Measurements from ENCODE around the gene PDE1C. TPM values are rescaled to one million over a fixed set of nuclear protein-coding genes. Genes with fewer than 3 reads are reported as not detected.

Gene PDE1C
- total and polyA plus RNA-seq, 5 donors from 2014 or later: not detected

DNA sequence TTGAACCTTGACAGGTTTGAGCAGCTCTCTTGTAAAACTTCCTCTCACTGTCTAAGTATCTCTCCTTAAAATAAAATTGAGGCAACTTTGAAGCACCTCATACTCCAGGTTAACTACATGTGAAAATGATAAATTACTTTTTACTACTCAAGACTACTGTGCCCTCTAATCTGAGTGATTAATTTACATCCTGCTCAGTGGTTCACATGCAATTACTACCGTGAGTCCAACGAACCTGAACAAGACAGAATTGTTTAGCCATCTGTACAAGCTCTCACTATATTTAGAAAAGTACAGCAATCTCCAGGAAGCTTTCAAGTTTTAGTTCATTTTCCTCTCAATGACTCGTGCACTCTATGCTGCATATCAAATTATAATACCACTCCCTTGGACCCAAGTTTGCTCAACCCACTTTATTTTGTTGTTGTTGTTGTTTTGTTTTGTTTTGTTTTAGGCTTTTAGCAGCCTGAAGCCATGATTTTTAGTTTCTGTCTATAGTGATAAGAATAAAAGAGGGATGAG lies 21.2 kb downstream of the PDE1C start:
- no peak overlapping the region for H3K27ac ChIP-seq (ENCODE audit: insufficient read depth, low read length, poor library complexity, severe bottlenecking)
- peaks cover 0 to 6% (median 4%) of the 10 kb centered on the region in 7 donors for H3K9me3 Mint-ChIP-seq
- no peak overlapping the region for H3K4me3 Mint-ChIP-seq
- DNase-seq (no peak), ATAC-seq (ENCODE audit: low read depth in 2 of 2) (no peak)
- H3K27ac Mint-ChIP-seq: no peak overlapping the region
- no peak overlapping the region for H3K4me3 ChIP-seq (ENCODE audit: low read depth, low read length)
- no peaks in the 10 kb centered on the region for H3K4me1 Mint-ChIP-seq
- H3K27me3 Mint-ChIP-seq: no peaks in the 10 kb centered on the region
- no peaks in the 10 kb centered on the region for H3K9me3 ChIP-seq (ENCODE audit: control insufficient read depth in 2 of 2, low read length in 2 of 2)
- no peaks in the 10 kb centered on the region for H3K36me3 ChIP-seq (ENCODE audit: control insufficient read depth, insufficient read depth, low read length)
- no peaks in the 10 kb centered on the region for H3K36me3 Mint-ChIP-seq
- no peaks in the 10 kb centered on the region for H3K27me3 ChIP-seq (ENCODE audit: control insufficient read depth, insufficient read depth, low read length)
- no peaks in the 10 kb centered on the region for H3K4me1 ChIP-seq (ENCODE audit: control insufficient read depth, insufficient read depth, low read length, poor library complexity, severe bottlenecking)

DNA sequence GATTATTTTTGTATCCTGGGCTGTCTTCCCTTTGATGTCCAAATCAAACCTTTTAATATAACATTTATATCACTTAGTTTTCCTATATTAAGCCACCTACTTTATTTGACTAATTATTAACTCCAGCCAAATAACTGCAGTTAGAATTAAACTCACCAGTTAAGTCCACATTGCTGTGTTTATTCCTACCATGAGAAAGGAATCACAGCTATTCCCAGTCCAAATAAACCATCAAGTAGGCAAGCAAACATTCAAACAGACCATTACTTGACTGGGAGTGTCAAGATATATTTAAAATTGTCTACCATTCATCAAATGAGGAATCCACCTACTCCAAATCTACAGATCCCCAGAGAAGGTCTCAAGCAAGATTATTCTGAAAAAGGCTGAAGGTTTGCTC lies 22.4 kb downstream of the PDE1C start:
- Mint-ChIP-seq H3K27me3 (no peaks in the 10 kb centered on the region), H3K4me1 (no peaks in the 10 kb centered on the region), H3K27ac (no peak overlapping the region), H3K9me3 (peaks cover 0 to 6% (median 4%) of the 10 kb centered on the region in 7 donors), H3K36me3 (no peaks in the 10 kb centered on the region), H3K4me3 (no peak overlapping the region)
- H3K27me3 ChIP-seq (ENCODE audit: control insufficient read depth, insufficient read depth, low read length): no peaks in the 10 kb centered on the region
- DNase-seq (no peak), ATAC-seq (ENCODE audit: low read depth in 2 of 2) (no peak)
- H3K4me1 ChIP-seq (ENCODE audit: control insufficient read depth, insufficient read depth, low read length, poor library complexity, severe bottlenecking): no peaks in the 10 kb centered on the region
- H3K4me3 ChIP-seq (ENCODE audit: low read depth, low read length): no peak overlapping the region
- H3K9me3 ChIP-seq (ENCODE audit: control insufficient read depth in 2 of 2, low read length in 2 of 2): no peaks in the 10 kb centered on the region
- H3K27ac ChIP-seq (ENCODE audit: insufficient read depth, low read length, poor library complexity, severe bottlenecking): no peak overlapping the region
- no peaks in the 10 kb centered on the region for H3K36me3 ChIP-seq (ENCODE audit: control insufficient read depth, insufficient read depth, low read length)

DNA sequence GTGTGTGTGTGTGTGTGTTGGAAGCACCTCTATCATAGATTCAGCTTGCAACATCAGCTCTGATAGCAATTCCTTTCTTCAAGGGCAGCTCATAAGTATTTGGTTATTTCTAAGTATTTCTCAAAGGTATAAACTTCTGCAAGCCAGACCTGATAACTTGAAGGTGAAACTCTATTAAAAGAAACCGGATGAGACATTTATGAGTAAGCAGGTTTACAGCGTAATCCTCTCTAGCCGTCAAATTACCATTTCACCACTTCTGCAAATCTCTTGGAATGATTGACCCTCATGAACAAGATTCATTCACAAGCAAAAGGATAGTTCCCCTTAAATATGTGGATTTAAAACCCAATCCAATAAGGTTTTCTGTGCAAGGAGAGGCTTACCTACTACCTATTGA lies 23.1 kb downstream of the PDE1C start:
- DNase-seq (no peak), ATAC-seq (ENCODE audit: low read depth in 2 of 2) (no peak)
- Histone ChIP-seq H3K9me3 (ENCODE audit: control insufficient read depth in 2 of 2, low read length in 2 of 2) (no peaks in the 10 kb centered on the region), H3K27me3 (ENCODE audit: control insufficient read depth, insufficient read depth, low read length) (no peaks in the 10 kb centered on the region), H3K36me3 (ENCODE audit: control insufficient read depth, insufficient read depth, low read length) (no peaks in the 10 kb centered on the region), H3K4me3 (ENCODE audit: low read depth, low read length) (no peak overlapping the region), H3K27ac (ENCODE audit: insufficient read depth, low read length, poor library complexity, severe bottlenecking) (no peak overlapping the region), H3K4me1 (ENCODE audit: control insufficient read depth, insufficient read depth, low read length, poor library complexity, severe bottlenecking) (no peaks in the 10 kb centered on the region)
- Mint-ChIP-seq H3K4me1 (no peaks in the 10 kb centered on the region), H3K36me3 (no peaks in the 10 kb centered on the region), H3K9me3 (peaks cover 0 to 6% (median 4%) of the 10 kb centered on the region in 7 donors), H3K27me3 (no peaks in the 10 kb centered on the region), H3K4me3 (no peak overlapping the region), H3K27ac (no peak overlapping the region)

DNA sequence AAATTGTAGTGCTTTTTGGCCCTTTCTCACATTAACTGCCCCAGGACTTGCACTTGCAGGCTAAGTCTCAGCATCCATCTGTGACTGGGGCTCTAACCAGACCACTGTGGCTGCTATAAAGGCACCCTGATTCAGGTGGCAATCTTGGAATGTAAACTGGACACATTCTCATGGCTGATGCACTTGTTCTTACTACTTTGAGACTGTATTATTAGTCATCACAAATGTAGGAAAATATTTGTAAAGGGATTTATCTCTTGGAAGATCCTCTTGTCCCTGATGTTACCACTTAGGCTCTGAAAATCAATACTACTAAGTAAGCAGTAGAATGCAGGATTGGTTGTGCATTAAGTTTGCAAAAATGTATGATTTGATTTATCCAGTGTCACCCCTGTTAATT lies 25.0 kb downstream of the PDE1C start:
- Histone ChIP-seq H3K36me3 (ENCODE audit: control insufficient read depth, insufficient read depth, low read length) (no peaks in the 10 kb centered on the region), H3K4me3 (ENCODE audit: low read depth, low read length) (no peak overlapping the region), H3K4me1 (ENCODE audit: control insufficient read depth, insufficient read depth, low read length, poor library complexity, severe bottlenecking) (no peaks in the 10 kb centered on the region), H3K27me3 (ENCODE audit: control insufficient read depth, insufficient read depth, low read length) (no peaks in the 10 kb centered on the region), H3K27ac (ENCODE audit: insufficient read depth, low read length, poor library complexity, severe bottlenecking) (no peak overlapping the region), H3K9me3 (ENCODE audit: control insufficient read depth in 2 of 2, low read length in 2 of 2) (no peaks in the 10 kb centered on the region)
- Mint-ChIP-seq H3K36me3 (no peaks in the 10 kb centered on the region), H3K4me1 (no peaks in the 10 kb centered on the region), H3K4me3 (no peak overlapping the region), H3K27me3 (no peaks in the 10 kb centered on the region), H3K27ac (no peak overlapping the region), H3K9me3 (peaks cover 0 to 6% (median 3%) of the 10 kb centered on the region in 7 donors)
- DNase-seq (no peak), ATAC-seq (ENCODE audit: low read depth in 2 of 2) (no peak)

DNA sequence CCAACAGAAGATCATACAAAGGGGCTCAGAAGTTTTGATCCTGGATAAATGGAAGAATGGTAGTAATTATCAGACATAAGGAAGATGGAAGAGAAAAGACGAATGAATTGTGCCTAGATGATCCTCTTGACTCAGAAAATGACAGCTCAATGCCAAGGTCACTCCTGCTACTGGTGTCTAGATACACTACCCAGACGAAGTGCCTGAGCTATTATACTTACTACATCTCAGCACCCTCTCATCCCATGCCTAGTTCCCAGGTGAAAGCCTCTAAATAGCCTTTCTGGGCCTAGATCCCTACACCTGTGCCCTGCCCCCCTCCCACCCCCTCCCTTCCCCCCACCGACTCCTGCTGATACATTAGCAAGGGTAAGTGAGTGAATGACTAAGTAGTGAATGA lies 25.5 kb downstream of the PDE1C start:
- Histone ChIP-seq H3K27me3 (ENCODE audit: control insufficient read depth, insufficient read depth, low read length) (no peaks in the 10 kb centered on the region), H3K4me3 (ENCODE audit: low read depth, low read length) (no peak overlapping the region), H3K4me1 (ENCODE audit: control insufficient read depth, insufficient read depth, low read length, poor library complexity, severe bottlenecking) (no peaks in the 10 kb centered on the region), H3K27ac (ENCODE audit: insufficient read depth, low read length, poor library complexity, severe bottlenecking) (no peak overlapping the region), H3K9me3 (ENCODE audit: control insufficient read depth in 2 of 2, low read length in 2 of 2) (no peaks in the 10 kb centered on the region), H3K36me3 (ENCODE audit: control insufficient read depth, insufficient read depth, low read length) (no peaks in the 10 kb centered on the region)
- ATAC-seq (ENCODE audit: low read depth in 2 of 2): no peak
- H3K36me3 Mint-ChIP-seq: no peaks in the 10 kb centered on the region
- H3K4me3 Mint-ChIP-seq: no peak overlapping the region
- H3K4me1 Mint-ChIP-seq: no peaks in the 10 kb centered on the region
- no peak for DNase-seq
- no peaks in the 10 kb centered on the region for H3K27me3 Mint-ChIP-seq
- no peak overlapping the region for H3K27ac Mint-ChIP-seq
- peaks cover 0 to 6% (median 2%) of the 10 kb centered on the region in 7 donors for H3K9me3 Mint-ChIP-seq

DNA sequence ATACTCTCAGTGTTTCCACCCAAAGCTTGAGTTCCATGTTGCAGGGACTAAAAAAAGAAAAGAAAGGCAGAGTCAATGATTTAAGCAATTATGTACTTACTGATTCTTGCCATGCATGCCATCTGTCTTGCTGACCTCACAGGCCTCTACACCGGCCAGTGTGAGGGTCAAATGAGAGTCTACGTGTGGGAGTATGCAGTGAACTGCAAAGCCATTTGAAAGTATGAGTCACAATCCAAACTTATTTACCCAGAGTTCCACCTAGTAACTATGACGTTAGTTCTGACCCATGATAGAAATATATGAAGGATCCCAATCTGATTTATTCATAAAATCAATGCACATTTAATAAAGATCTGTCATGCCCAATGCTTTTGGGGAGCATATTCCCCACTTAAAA lies 26.5 kb downstream of the PDE1C start:
- Histone ChIP-seq H3K27me3 (ENCODE audit: control insufficient read depth, insufficient read depth, low read length) (no peaks in the 10 kb centered on the region), H3K36me3 (ENCODE audit: control insufficient read depth, insufficient read depth, low read length) (no peaks in the 10 kb centered on the region), H3K27ac (ENCODE audit: insufficient read depth, low read length, poor library complexity, severe bottlenecking) (no peak overlapping the region), H3K4me3 (ENCODE audit: low read depth, low read length) (no peak overlapping the region), H3K4me1 (ENCODE audit: control insufficient read depth, insufficient read depth, low read length, poor library complexity, severe bottlenecking) (no peaks in the 10 kb centered on the region), H3K9me3 (ENCODE audit: control insufficient read depth in 2 of 2, low read length in 2 of 2) (no peaks in the 10 kb centered on the region)
- ATAC-seq (ENCODE audit: low read depth in 2 of 2): no peak
- Mint-ChIP-seq H3K4me1 (no peaks in the 10 kb centered on the region), H3K27ac (no peak overlapping the region), H3K27me3 (no peaks in the 10 kb centered on the region), H3K9me3 (peaks cover 0 to 6% (median 2%) of the 10 kb centered on the region in 7 donors), H3K4me3 (no peak overlapping the region), H3K36me3 (no peaks in the 10 kb centered on the region)
- no peak for DNase-seq

DNA sequence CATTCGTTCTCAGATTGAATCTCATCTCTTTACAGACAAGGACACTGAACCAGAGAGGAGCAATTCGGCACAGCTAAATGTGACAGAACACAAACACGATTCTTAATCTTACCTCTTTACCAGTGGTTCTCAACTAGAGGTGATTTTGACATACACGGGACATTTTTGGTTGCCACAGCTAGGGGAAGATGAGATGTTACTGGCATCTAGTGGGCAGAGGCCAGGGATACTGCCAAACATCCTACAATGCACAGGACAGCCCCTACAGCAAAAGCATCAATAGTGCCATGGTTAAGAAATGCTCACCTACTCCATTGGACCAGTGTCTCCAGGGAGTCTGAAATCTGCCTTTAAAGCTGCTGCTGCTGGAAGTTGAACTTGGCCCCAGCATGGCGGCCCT lies 27.3 kb downstream of the PDE1C start:
- H3K9me3 ChIP-seq (ENCODE audit: control insufficient read depth in 2 of 2, low read length in 2 of 2): no peaks in the 10 kb centered on the region
- no peak overlapping the region for H3K27ac ChIP-seq (ENCODE audit: insufficient read depth, low read length, poor library complexity, severe bottlenecking)
- no peak overlapping the region for H3K4me3 ChIP-seq (ENCODE audit: low read depth, low read length)
- Mint-ChIP-seq H3K27me3 (no peaks in the 10 kb centered on the region), H3K4me1 (no peaks in the 10 kb centered on the region), H3K4me3 (no peak overlapping the region), H3K36me3 (no peaks in the 10 kb centered on the region), H3K9me3 (peaks cover 0 to 6% (median 2%) of the 10 kb centered on the region in 7 donors), H3K27ac (no peak overlapping the region)
- DNase-seq (no peak), ATAC-seq (ENCODE audit: low read depth in 2 of 2) (no peak)
- no peaks in the 10 kb centered on the region for H3K27me3 ChIP-seq (ENCODE audit: control insufficient read depth, insufficient read depth, low read length)
- no peaks in the 10 kb centered on the region for H3K4me1 ChIP-seq (ENCODE audit: control insufficient read depth, insufficient read depth, low read length, poor library complexity, severe bottlenecking)
- H3K36me3 ChIP-seq (ENCODE audit: control insufficient read depth, insufficient read depth, low read length): no peaks in the 10 kb centered on the region

DNA sequence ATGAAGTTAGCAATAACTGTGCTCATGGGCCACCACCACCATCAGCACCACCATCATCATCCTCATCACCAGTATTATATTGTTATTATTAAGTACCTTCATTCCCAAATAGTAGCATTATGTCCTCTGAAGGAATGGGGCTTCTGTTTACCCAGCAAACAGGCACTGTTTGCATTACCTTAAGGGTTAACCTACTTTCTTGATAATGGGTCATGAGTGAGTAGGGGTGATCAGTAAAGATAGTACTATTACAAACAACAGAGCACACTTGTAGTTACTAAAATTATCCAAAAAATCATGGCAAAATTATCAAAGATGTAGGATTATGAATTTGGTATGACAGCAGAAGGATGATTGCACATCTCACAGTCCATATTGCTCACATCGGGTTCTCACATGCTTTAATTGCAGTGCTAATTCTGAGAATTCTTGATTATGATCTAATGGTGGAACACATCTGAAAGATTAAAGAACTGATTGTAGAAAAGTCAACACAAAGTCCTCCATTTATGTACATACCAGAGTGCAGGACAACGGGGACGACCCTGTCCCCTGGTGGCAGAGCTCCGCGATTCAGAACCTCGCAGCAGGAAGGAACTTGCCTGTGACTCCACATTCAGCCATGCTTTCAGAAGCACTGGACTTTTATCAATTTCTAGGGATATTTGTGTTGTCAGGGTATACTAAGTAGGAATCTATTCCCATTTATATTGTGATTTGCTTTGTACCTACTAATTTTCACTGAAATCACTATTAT lies 31.0 kb downstream of the PDE1C start:
- H3K36me3 Mint-ChIP-seq: no peaks in the 10 kb centered on the region
- Histone ChIP-seq H3K9me3 (ENCODE audit: control insufficient read depth in 2 of 2, low read length in 2 of 2) (no peaks in the 10 kb centered on the region), H3K27ac (ENCODE audit: insufficient read depth, low read length, poor library complexity, severe bottlenecking) (no peak overlapping the region), H3K36me3 (ENCODE audit: control insufficient read depth, insufficient read depth, low read length) (no peaks in the 10 kb centered on the region), H3K27me3 (ENCODE audit: control insufficient read depth, insufficient read depth, low read length) (no peaks in the 10 kb centered on the region), H3K4me1 (ENCODE audit: control insufficient read depth, insufficient read depth, low read length, poor library complexity, severe bottlenecking) (no peaks in the 10 kb centered on the region), H3K4me3 (ENCODE audit: low read depth, low read length) (no peak overlapping the region)
- ATAC-seq (ENCODE audit: low read depth in 2 of 2): no peak
- no peak overlapping the region for H3K4me3 Mint-ChIP-seq
- H3K27me3 Mint-ChIP-seq: no peaks in the 10 kb centered on the region
- peaks cover 0 to 11% (median 5%) of the 10 kb centered on the region in 7 donors for H3K9me3 Mint-ChIP-seq
- no peak for DNase-seq
- no peaks in the 10 kb centered on the region for H3K4me1 Mint-ChIP-seq
- no peak overlapping the region for H3K27ac Mint-ChIP-seq

All from CD4-positive, CD25-positive, alpha-beta regulatory T cell (primary cell).